MCF 10A (cell line): ENCODE data around the gene ARPIN. TPM values are rescaled to one million over a fixed set of nuclear protein-coding genes. Genes with fewer than 3 reads are reported as not detected.

Experiments
- BruUV-seq: library from RNA; stranded (reverse); fragments of 400-500 nt; replicated peaks from 2 replicates; lab custom pipeline; 2021; lab: Mats Ljungman, UMichigan
- CTCF ChIA-PET: fragments of 300-600 bp; sonication (Branson Sonifier 250); formaldehyde crosslinking; extraction: SDS; loops from one replicate; lab custom pipeline; 2021; ENCODE audit warnings: antibody characterized with exemption, inconsistent platforms; lab: Yijun Ruan, JAX
- POLR2A ChIA-PET: fragments of 300-600, 350-650 bp; sonication (Branson Sonifier 250); formaldehyde crosslinking; extraction: SDS; loops from one replicate; lab custom pipeline; 2020; ENCODE audit warnings: antibody characterized with exemption, inconsistent platforms; lab: Yijun Ruan, JAX
- DNase-seq: peaks from one replicate; pipeline ENCODE4 v3.0.0-alpha.2; 2018; ENCODE audit not compliant: unreplicated experiment
- H3K27ac Mint-ChIP-seq: one replicate; pipeline ENCODE4 v1.8.0; 2022; ENCODE audit warnings: mild to moderate bottlenecking, low read depth, mixed read lengths; ENCODE audit not compliant: unreplicated experiment
- H3K27me3 Mint-ChIP-seq: one replicate; pipeline ENCODE4 v1.8.0; 2022; ENCODE audit warnings: mixed read lengths; ENCODE audit not compliant: insufficient read depth, unreplicated experiment
- H3K36me3 Mint-ChIP-seq: one replicate; pipeline ENCODE4 v1.8.0; 2022; ENCODE audit warnings: mild to moderate bottlenecking, moderate library complexity, mixed read lengths; ENCODE audit not compliant: insufficient read depth, unreplicated experiment
- H3K4me1 Mint-ChIP-seq: one replicate; pipeline ENCODE4 v1.8.0; 2022; ENCODE audit warnings: mixed read lengths; ENCODE audit not compliant: insufficient read depth, unreplicated experiment
- H3K4me3 Mint-ChIP-seq: one replicate; pipeline ENCODE4 v1.8.0; 2022; ENCODE audit warnings: mild to moderate bottlenecking, moderate library complexity, mixed read lengths; ENCODE audit not compliant: unreplicated experiment
- H3K9me3 Mint-ChIP-seq: one replicate; pipeline ENCODE4 v1.8.0; 2022; ENCODE audit warnings: mixed read lengths; ENCODE audit not compliant: unreplicated experiment
- CTCF ChIP-seq: fragments of 200-600 bp; IDR thresholded peaks from one replicate; pipeline ENCODE4 v1.8.0; 2022; ENCODE audit warnings: antibody characterized with exemption, mild to moderate bottlenecking; ENCODE audit not compliant: unreplicated experiment
- intact Hi-C: fragments of 100-400 bp; cut with micrococcal nuclease; formaldehyde crosslinking; loops from 2 replicates; pipeline ENCODE4 v1.14.1; 2022
- total RNA-seq: library from RNA; stranded (reverse); gene quantifications from 2 replicates; pipeline ENCODE4 v1.2.3, GENCODE V29; 2022

ARPIN gene
- total RNA-seq, 1 experiment from 2014 or later, result 7.1 TPM

GRCh38 chr15:89905846-89906378 is 6.8 kb downstream of the ARPIN start:
- ChIA-PET POLR2A (interaction anchor here (0.5 to 1.2 kb wide), 3 partner anchors 12 to 190 kb away, joined by 3 to 4 read pairs (median 3); partner anchors contain the start of gene AP3S2), CTCF (interaction anchor here (0.6 to 2.4 kb wide), 5 partner anchors 10 to 180 kb away, joined by 3 to 8 read pairs (median 4); no protein-coding TSS in a partner anchor)
- peaks cover 5% of the 10 kb centered on the region for H3K4me1 Mint-ChIP-seq
- DNase-seq, result no peak
- H3K36me3 Mint-ChIP-seq, result peaks cover 17% of the 10 kb centered on the region
- no TSS peak for BruUV-seq
- no peak for TF ChIP-seq CTCF
- intact Hi-C loops, result no loop called here
- no peaks in the 10 kb centered on the region for H3K27me3 Mint-ChIP-seq
- H3K9me3 Mint-ChIP-seq, result no peaks in the 10 kb centered on the region
- no peak overlapping the region for H3K27ac Mint-ChIP-seq
- H3K4me3 Mint-ChIP-seq, result no peak overlapping the region

- intact Hi-C loops, result no loop called here
- CTCF ChIA-PET, result interaction anchor here (0.6 to 2.4 kb wide), 3 partner anchors 43 to 182 kb away, joined by 3 to 8 read pairs (median 3); no protein-coding TSS in a partner anchor
- H3K4me1 Mint-ChIP-seq, result no peaks in the 10 kb centered on the region
- POLR2A ChIA-PET, result no interaction called here
- no peaks in the 10 kb centered on the region for H3K27me3 Mint-ChIP-seq
- H3K27ac Mint-ChIP-seq, result no peak overlapping the region
- peaks cover 20% of the 10 kb centered on the region for H3K36me3 Mint-ChIP-seq
- no peak for DNase-seq
- no peak for TF ChIP-seq CTCF
- no peaks in the 10 kb centered on the region for H3K9me3 Mint-ChIP-seq
- no TSS peak for BruUV-seq
- H3K4me3 Mint-ChIP-seq, result no peak overlapping the region
Measured at GRCh38 chr15:89904519-89904918, 8.2 kb downstream of the ARPIN start.

- CTCF ChIA-PET, result interaction anchor here (1.0 to 2.4 kb wide), 2 partner anchors 172 to 183 kb away, joined by 3 to 8 read pairs; no protein-coding TSS in a partner anchor
- Mint-ChIP-seq H3K36me3 (peaks cover 23% of the 10 kb centered on the region), H3K9me3 (no peaks in the 10 kb centered on the region), H3K4me1 (no peaks in the 10 kb centered on the region), H3K27ac (no peak overlapping the region), H3K4me3 (no peak overlapping the region), H3K27me3 (no peaks in the 10 kb centered on the region)
- no TSS peak for BruUV-seq
- POLR2A ChIA-PET, result no interaction called here
- no peak for DNase-seq
- no peak for TF ChIP-seq CTCF
- intact Hi-C loops, result no loop called here
Measured at GRCh38 chr15:89903858-89904130, 9.0 kb downstream of the ARPIN start.

GRCh38 chr15:89903015-89903857 is 9.5 kb downstream of the ARPIN start:
- Mint-ChIP-seq H3K9me3 (no peaks in the 10 kb centered on the region), H3K4me3 (no peak overlapping the region), H3K27ac (no peak overlapping the region), H3K4me1 (no peaks in the 10 kb centered on the region), H3K36me3 (peaks cover 23% of the 10 kb centered on the region), H3K27me3 (no peaks in the 10 kb centered on the region)
- no peak for DNase-seq
- TF ChIP-seq CTCF, result no peak
- CTCF ChIA-PET, result interaction anchor here (1.0 to 5.4 kb wide), 2 partner anchors 29 to 167 kb away, joined by 3 to 54 read pairs; no protein-coding TSS in a partner anchor
- intact Hi-C loops, result no loop called here
- no TSS peak for BruUV-seq
- POLR2A ChIA-PET, result interaction anchor here (0.6 kb wide), 1 partner anchor 155 kb away, joined by 3 read pairs; no protein-coding TSS in a partner anchor
